ENCODE results near the gene KCNC3.

- TF ChIP-seq, protein P1, sequence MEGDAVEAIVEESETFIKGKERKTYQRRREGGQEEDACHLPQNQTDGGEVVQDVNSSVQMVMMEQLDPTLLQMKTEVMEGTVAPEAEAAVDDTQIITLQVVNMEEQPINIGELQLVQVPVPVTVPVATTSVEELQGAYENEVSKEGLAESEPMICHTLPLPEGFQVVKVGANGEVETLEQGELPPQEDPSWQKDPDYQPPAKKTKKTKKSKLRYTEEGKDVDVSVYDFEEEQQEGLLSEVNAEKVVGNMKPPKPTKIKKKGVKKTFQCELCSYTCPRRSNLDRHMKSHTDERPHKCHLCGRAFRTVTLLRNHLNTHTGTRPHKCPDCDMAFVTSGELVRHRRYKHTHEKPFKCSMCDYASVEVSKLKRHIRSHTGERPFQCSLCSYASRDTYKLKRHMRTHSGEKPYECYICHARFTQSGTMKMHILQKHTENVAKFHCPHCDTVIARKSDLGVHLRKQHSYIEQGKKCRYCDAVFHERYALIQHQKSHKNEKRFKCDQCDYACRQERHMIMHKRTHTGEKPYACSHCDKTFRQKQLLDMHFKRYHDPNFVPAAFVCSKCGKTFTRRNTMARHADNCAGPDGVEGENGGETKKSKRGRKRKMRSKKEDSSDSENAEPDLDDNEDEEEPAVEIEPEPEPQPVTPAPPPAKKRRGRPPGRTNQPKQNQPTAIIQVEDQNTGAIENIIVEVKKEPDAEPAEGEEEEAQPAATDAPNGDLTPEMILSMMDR (IDR thresholded peaks at IDR 0.05): no peak
- TF ChIP-seq POLR2A (IDR thresholded peaks at IDR 0.05): no peak
These were observed 48.2 kb downstream of the KCNC3 start for GRCh38 chr19:50280983-50281382.

Measured in adrenal gland (tissue), 5 donors.